NT2/D1 (cell line): ENCODE measurements around the gene TAF11L3.

Experiments used
- SUZ12 ChIP-seq: IDR thresholded peaks from 2 replicates; pipeline ENCODE4 v1.6.1; 2011; ENCODE audit not compliant: insufficient read length, insufficient read depth; ENCODE audit errors: extremely low read depth
- YY1 ChIP-seq: IDR thresholded peaks from 2 replicates; pipeline ENCODE4 v1.6.1; 2011; ENCODE audit not compliant: insufficient read length, insufficient read depth
- ZNF274 ChIP-seq: IDR thresholded peaks from 2 replicates; pipeline ENCODE4 v1.6.1; 2011; ENCODE audit warnings: mild to moderate bottlenecking, low read depth, low read length

- TF ChIP-seq ZNF274 (no peak), YY1 (no peak), SUZ12 (no peak)
Measured at GRCh38 chr5:17487174-17487512, 31.0 kb upstream of the TAF11L3 start.
